Stimulated activated naive B cell treated with anti-CD40 and anti-IgM and Interleukin-4, amounts not matched to agents 10 μg/mL and 1 μg/mL and 100 μg/mL, for 72 hours (primary cell): Measurements from ENCODE around the gene RPL27.
"Not testable (repeated sequence)": the region's sequence is repeated elsewhere in the genome, so short reads cannot be mapped to it uniquely, and the experiment has no call there.

Experiments used
- ATAC-seq, 2 donors: fragments of 150-1000 bp; cut with Tn5 transposase; replicated peaks; 2 replicates each; pipeline ENCODE4 v1.10.0; 2021; ENCODE audit warnings: moderate library complexity in 1 of 2
- DNase-seq: peaks from one replicate; pipeline ENCODE4 v3.0.0; 2021
- H3K27ac Mint-ChIP-seq: one replicate; pipeline ENCODE4 v1.8.0; 2022; ENCODE audit warnings: mild to moderate bottlenecking, mixed read lengths
- H3K27me3 Mint-ChIP-seq, 2 donors: one replicate each; pipeline ENCODE4 v1.8.0; 2022; ENCODE audit warnings: mixed read lengths in 2 of 2
- H3K36me3 Mint-ChIP-seq, 2 donors: one replicate each; pipeline ENCODE4 v1.8.0; 2022; ENCODE audit warnings: mixed read lengths in 2 of 2, mild to moderate bottlenecking in 1 of 2
- H3K4me1 Mint-ChIP-seq, 2 donors: one replicate each; pipeline ENCODE4 v1.8.0; 2022; ENCODE audit warnings: mixed read lengths in 2 of 2, mild to moderate bottlenecking in 1 of 2
- H3K4me3 Mint-ChIP-seq, 2 donors: one replicate each; pipeline ENCODE4 v1.8.0; 2022; ENCODE audit warnings: mild to moderate bottlenecking in 2 of 2, mixed read lengths in 2 of 2, moderate library complexity in 1 of 2
- H3K9me3 Mint-ChIP-seq, 2 donors: one replicate each; pipeline ENCODE4 v1.8.0; 2022; ENCODE audit warnings: mixed read lengths in 2 of 2, mild to moderate bottlenecking in 1 of 2

Gene RPL27

GRCh38 chr17:42980766-42981397 lies 17.3 kb upstream of the RPL27 start:
- Mint-ChIP-seq H3K27me3 (no peaks in the 10 kb centered on the region), H3K9me3 (no peaks in the 10 kb centered on the region), H3K4me1 (peaks cover 28 to 68% of the 10 kb centered on the region in 2 donors), H3K4me3 (peak overlapping the region; percentile 86 to 99), H3K27ac (peak overlapping the region; percentile 98), H3K36me3 (peaks cover 12 to 22% of the 10 kb centered on the region in 2 donors)
- peak; percentile 73 to 75 for ATAC-seq
- DNase-seq, result peak; percentile 68

- no peak for ATAC-seq
- Mint-ChIP-seq H3K4me1 (peaks cover 29 to 72% of the 10 kb centered on the region in 2 donors), H3K36me3 (peaks cover 12 to 22% of the 10 kb centered on the region in 2 donors), H3K9me3 (no peaks in the 10 kb centered on the region), H3K27me3 (no peaks in the 10 kb centered on the region), H3K27ac (peak overlapping the region; percentile 76), H3K4me3 (peak overlapping the region; percentile 86 to 99)
- DNase-seq, result no peak
Observed at GRCh38 chr17:42982266-42982665, 16.0 kb upstream of the RPL27 start.

DNA sequence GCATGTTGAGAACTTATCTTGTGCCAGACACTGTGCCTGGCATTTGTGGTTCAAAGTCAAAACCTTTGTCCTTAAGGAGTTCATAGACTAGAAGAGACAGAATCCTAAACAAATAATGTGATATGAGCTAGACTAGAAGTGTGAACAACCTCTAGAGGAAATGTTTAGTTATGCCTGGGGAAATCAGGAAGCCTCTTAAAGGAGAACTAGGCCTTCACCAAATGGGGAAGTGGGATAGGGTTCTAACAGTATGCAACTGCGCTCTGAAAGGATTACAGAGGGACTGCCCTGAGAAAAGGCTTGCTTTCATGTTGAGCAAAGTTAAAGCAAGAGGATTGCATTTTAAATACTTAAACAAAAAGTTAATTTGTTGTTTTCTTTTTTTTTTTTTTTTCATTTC lies 13.0 kb upstream of the RPL27 start:
- peak; percentile 34 for DNase-seq
- H3K36me3 Mint-ChIP-seq, result peaks cover 17 to 40% of the 10 kb centered on the region in 2 donors
- peak overlapping the region; percentile 60 for H3K27ac Mint-ChIP-seq

DNA sequence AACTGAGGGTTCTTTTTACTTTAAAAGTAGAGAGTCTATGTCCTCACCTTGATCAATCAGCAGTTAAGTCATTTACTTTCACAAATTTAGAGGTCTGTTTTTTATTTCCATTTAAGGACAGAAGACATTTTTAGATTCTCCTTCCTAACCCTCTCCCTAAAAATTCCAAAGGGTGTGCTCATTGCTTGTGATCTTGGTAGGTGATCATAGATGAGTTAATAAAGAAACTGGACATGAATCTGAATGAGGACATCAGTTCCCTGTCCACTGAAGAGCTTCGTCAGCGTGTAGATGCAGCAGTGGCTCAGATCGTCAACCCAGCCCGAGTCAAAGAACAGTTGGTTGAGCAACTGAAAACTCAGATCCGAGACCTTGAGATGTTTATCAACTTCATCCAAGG lies 9.1 kb upstream of the RPL27 start:
- peak overlapping the region; percentile 51 for H3K27ac Mint-ChIP-seq
- H3K4me3 Mint-ChIP-seq, result no peak overlapping the region
- no peaks in the 10 kb centered on the region for H3K27me3 Mint-ChIP-seq
- peaks cover 17 to 48% of the 10 kb centered on the region in 2 donors for H3K36me3 Mint-ChIP-seq
- H3K4me1 Mint-ChIP-seq, result peaks cover 22 to 31% of the 10 kb centered on the region in 2 donors
- DNase-seq (no peak), ATAC-seq (no peak)
- no peaks in the 10 kb centered on the region for H3K9me3 Mint-ChIP-seq

More for the DNA sequence above, 13.0 kb upstream of the RPL27 start:
- Mint-ChIP-seq H3K9me3 (no peaks in the 10 kb centered on the region), H3K4me3 (peak overlapping the region; percentile 49 to 74), H3K27me3 (no peaks in the 10 kb centered on the region), H3K4me1 (peaks cover 28 to 63% of the 10 kb centered on the region in 2 donors)
- ATAC-seq, result peak; percentile 86

DNA sequence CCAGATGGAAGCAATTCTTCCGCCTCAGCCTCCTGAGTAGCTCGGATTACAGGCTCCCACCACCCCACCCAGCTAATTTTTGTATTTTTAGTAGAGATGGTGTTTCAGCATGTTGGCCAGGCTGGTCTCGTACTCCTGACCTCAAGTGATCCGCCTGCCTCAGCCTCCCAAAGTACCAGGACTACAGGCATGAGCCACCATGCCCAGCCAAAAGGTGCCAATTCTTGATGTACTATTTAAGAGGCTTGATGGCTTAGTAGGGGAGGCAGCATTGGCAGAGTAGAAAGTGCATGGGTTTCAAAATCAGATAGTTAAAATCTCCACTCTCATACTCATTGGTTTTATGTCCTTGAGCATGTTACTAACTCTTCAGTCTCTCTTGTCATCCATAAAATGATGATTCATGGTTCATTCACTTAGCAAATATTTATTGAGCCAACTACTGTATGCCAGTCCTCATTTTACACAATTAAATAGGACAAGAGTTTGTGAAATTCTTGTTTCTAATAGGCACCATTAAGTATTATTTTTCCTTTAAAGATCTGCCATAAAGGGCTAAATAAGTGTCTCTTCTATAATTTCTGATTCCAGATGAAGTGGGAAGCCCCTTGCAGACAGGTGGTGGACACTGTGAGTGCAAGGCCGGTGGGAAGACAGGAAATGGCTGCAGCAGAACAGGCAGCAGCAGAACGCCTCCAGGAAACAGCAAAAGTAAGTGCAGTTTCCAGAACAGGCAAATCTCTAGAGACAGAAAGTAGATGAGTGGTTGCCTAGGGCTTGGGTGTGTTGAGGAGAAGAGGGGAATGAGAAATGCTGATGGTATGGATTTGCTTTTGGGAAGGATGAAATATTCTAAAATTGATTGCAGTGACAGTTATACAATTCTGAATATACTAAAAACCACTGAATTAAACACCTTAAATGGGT lies 8.2 kb upstream of the RPL27 start:
- no peak for DNase-seq

DNA sequence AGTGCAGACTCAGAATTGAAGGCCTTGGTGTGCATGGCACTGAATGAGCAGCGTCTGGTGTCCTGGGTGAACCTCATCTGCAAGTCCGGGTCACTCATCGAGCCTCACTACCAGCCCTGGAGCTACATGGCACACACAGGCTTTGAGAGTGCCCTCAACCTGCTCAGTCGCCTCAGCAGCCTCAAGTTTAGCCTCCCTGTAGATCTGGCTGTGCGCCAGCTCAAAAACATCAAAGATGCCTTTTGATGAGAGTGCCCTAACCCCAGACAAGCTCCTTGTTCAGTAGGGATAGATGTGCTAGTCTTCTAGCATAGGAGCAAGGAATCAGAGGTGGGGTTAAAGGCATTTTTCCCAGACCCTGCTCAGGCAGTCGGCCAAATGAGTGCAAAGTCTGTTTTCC lies 6.7 kb upstream of the RPL27 start:
- Mint-ChIP-seq H3K27ac (peak overlapping the region; percentile 9), H3K36me3 (peaks cover 22 to 52% of the 10 kb centered on the region in 2 donors), H3K27me3 (no peaks in the 10 kb centered on the region), H3K4me1 (peaks cover 10 to 22% of the 10 kb centered on the region in 2 donors), H3K4me3 (no peak overlapping the region), H3K9me3 (no peaks in the 10 kb centered on the region)
- DNase-seq, result no peak
- no peak for ATAC-seq

More for the DNA sequence above, 8.2 kb upstream of the RPL27 start:
- no peak for ATAC-seq
- H3K4me1 Mint-ChIP-seq, result peaks cover 16 to 27% of the 10 kb centered on the region in 2 donors
- H3K27ac Mint-ChIP-seq, result peak overlapping the region; percentile 86
- no peaks in the 10 kb centered on the region for H3K27me3 Mint-ChIP-seq
- H3K4me3 Mint-ChIP-seq, result no peak overlapping the region
- no peaks in the 10 kb centered on the region for H3K9me3 Mint-ChIP-seq
- H3K36me3 Mint-ChIP-seq, result peaks cover 20 to 49% of the 10 kb centered on the region in 2 donors

GRCh38 chr17:42992872-42993271 lies 5.3 kb upstream of the RPL27 start:
- H3K9me3 Mint-ChIP-seq, result no peaks in the 10 kb centered on the region
- peaks cover 12 to 25% of the 10 kb centered on the region in 2 donors for H3K4me1 Mint-ChIP-seq
- no peaks in the 10 kb centered on the region for H3K27me3 Mint-ChIP-seq
- H3K4me3 Mint-ChIP-seq, result no peak overlapping the region
- ATAC-seq, result no peak
- H3K36me3 Mint-ChIP-seq, result peaks cover 22 to 49% of the 10 kb centered on the region in 2 donors
- H3K27ac Mint-ChIP-seq, result no peak overlapping the region
- DNase-seq, result no peak

GRCh38 chr17:42993913-42994312 lies 4.3 kb upstream of the RPL27 start:
- H3K27ac Mint-ChIP-seq, H3K9me3 Mint-ChIP-seq, H3K4me3 Mint-ChIP-seq, ATAC-seq, H3K27me3 Mint-ChIP-seq, DNase-seq: not testable (repeated sequence)
- Mint-ChIP-seq H3K4me1 (peaks cover 14 to 28% of the 10 kb centered on the region in 2 donors), H3K36me3 (peaks cover 24 to 52% of the 10 kb centered on the region in 2 donors)

- DNase-seq, result no peak
- Mint-ChIP-seq H3K27ac (peak overlapping the region; percentile 99), H3K4me1 (peaks cover 15 to 41% of the 10 kb centered on the region in 2 donors), H3K9me3 (no peaks in the 10 kb centered on the region), H3K36me3 (peaks cover 31 to 55% of the 10 kb centered on the region in 2 donors), H3K4me3 (peak overlapping the region; percentile 93 to 96), H3K27me3 (no peaks in the 10 kb centered on the region)
- peak in 1 of 2 donors; percentile 0 for ATAC-seq
Observed at GRCh38 chr17:42997390-42997983, 732 bp upstream of the RPL27 start.

GRCh38 chr17:42999003-42999525 lies 845 bp downstream of the RPL27 start:
- H3K9me3 Mint-ChIP-seq, result no peaks in the 10 kb centered on the region
- no peak for DNase-seq
- peak overlapping the region; percentile 99 for H3K27ac Mint-ChIP-seq
- peak overlapping the region; percentile 93 to 96 for H3K4me3 Mint-ChIP-seq
- no peak for ATAC-seq
- H3K27me3 Mint-ChIP-seq, result no peaks in the 10 kb centered on the region
- H3K4me1 Mint-ChIP-seq, result peaks cover 18 to 54% of the 10 kb centered on the region in 2 donors
- H3K36me3 Mint-ChIP-seq, result peaks cover 38 to 62% of the 10 kb centered on the region in 2 donors

DNA sequence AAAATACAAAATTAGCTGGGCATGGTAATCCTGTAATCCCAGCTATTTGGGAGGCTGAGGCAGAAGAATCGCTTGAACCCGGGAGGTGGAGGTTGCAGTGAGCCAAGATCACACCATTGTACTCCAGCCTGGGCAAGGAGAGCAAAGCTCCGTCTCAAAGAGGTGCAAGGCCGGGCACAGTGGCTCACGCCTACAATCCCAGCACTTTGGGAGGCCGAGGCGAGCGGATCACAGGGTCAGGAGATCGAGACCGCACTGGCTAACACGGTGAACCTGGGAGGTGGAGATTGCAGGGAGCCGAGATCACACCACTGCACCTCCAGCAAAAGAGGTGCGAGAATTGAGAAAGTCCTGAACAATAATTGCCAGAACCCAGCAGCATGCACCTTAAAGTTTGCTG lies 2.7 kb downstream of the RPL27 start:
- Mint-ChIP-seq H3K4me3 (peak overlapping the region in 1 of 2 donors; percentile 47), H3K4me1 (peaks cover 20 to 50% of the 10 kb centered on the region in 2 donors), H3K36me3 (peaks cover 40 to 54% of the 10 kb centered on the region in 2 donors), H3K27ac (peak overlapping the region; percentile 73)
- ATAC-seq, H3K27me3 Mint-ChIP-seq, DNase-seq, H3K9me3 Mint-ChIP-seq: not testable (repeated sequence)

DNA sequence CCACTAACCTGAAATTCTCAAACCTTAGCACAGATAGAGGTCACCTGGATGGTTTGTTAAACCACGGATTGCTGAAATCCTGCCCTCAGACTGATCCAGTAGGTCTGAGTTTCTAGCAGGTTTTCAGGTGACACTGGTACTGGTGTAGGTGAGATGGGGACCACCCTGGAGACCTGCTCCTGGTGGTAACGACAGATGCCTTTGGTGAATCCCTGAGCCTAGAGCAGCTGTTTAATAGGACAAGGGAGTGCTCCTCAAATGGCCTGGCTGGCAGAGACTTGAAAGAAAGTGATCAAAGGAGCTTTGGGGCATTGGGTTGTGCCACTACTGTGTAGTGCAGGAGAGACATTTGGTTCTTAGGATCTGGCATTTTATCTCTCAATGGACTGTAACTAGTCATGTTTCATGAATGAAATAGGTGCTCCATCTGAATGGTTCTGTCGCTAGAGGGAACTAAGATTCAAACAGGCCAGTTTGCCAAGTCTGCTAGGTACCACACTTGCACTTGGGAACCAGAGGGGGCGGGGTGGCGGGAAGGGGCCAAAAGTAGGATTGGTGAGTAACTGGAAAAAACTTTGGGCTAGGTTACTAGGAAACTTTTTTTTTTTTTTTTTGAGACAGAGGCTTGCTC lies 5.4 kb downstream of the RPL27 start:
- H3K4me1 Mint-ChIP-seq, result peaks cover 19 to 52% of the 10 kb centered on the region in 2 donors

GRCh38 chr17:43006639-43007551 lies 8.7 kb downstream of the RPL27 start, which contains the start of gene IFI35:
TSS of gene IFI35 (plus strand) at chr17:43006784. CDS start at chr17:43006948, 164 bp downstream.
- Mint-ChIP-seq H3K36me3 (peaks cover 22 to 34% of the 10 kb centered on the region in 2 donors), H3K4me3 (peak within 1 kb of the TSS; percentile 100)
- peak; percentile 94 to 97 for ATAC-seq

More for the DNA sequence above, 5.4 kb downstream of the RPL27 start:
- peak overlapping the region; percentile 70 for H3K27ac Mint-ChIP-seq
- H3K36me3 Mint-ChIP-seq, result peaks cover 40 to 56% of the 10 kb centered on the region in 2 donors
- no peaks in the 10 kb centered on the region for H3K9me3 Mint-ChIP-seq
- H3K27me3 Mint-ChIP-seq, result no peaks in the 10 kb centered on the region
- no peak for DNase-seq
- H3K4me3 Mint-ChIP-seq, result no peak overlapping the region
- no peak for ATAC-seq

More at GRCh38 chr17:43006639-43007551, 8.7 kb downstream of the RPL27 start, which contains the start of gene IFI35:
- DNase-seq, result peak; percentile 83
- Mint-ChIP-seq H3K4me1 (peaks cover 19 to 45% of the 10 kb centered on the region in 2 donors), H3K27me3 (no peaks in the 10 kb centered on the region), H3K9me3 (no peaks in the 10 kb centered on the region), H3K27ac (peak within 1 kb of the TSS; percentile 100)
